ENCODE results near the gene GUK1.

The GUK1 gene, protein sequence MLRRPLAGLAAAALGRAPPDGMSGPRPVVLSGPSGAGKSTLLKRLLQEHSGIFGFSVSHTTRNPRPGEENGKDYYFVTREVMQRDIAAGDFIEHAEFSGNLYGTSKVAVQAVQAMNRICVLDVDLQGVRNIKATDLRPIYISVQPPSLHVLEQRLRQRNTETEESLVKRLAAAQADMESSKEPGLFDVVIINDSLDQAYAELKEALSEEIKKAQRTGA

DNA sequence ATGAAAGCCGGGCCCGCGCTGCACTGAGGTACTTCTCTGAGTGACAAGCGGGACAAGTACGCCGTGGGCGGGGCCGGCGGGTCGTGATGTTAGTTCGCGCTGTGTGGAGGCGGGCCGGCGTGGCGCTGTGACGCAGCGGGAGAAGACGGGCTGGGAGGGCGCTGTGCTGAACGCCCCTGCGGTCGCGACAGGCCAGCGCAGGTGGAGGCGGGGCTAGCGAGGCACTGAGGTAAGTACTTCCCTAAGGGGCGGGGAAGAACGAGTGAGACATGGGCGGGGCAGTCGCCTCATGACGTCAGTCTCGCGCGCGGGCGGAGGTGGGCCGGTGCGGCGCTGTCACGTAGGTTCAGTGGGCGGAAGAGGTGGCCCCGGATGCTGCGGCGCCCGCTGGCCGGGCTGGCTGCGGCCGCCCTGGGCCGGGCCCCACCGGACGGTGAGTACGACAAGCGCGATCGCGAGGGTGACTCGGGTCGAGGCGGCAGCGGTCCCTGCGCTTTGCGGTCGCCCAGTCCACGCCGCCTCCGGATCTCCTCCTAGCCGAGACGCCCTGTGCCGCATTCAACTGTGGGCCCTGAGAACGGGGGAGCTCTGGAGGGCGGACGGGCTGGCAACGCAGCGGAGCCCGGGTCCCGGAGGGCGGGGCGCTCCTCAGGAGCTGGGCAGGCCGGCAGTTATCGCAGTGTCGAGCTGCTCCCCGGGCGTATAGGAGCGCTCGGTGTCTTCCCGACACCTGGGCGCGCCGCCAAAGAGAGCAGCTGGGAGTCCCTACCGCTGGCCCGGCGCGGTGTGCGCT, at the start of gene GUK1:
Gene GUK1, plus strand, starts transcription at position 349 of the 793 bp plus-strand sequence. Its CDS starts 24 bp downstream, at position 373.
- peak; percentile 99 for DNase-seq

DNA sequence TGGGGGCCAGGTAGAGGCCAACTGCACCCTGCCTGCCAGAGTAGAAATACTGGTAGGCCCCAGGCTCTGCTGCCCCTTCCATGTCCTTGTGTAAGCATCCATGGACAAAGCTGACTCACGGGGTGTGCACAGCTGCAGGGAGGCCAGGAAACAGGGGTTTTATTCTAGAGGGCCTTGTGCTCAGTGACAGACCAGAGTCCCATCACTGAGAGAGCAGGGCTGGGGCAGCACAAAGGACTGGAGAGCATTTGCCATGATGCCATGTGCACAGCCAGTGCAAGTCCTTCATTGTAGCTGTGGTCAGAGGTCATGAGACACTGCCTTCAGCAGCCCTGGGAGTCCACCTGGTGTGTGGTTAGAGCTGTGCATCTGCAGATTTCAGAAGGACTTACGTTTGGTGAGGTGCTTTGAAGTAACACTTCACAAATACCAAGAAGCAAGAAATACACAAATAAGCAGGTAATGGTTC, 49.4 kb upstream of the GUK1 start:
- no peak for DNase-seq

DNA sequence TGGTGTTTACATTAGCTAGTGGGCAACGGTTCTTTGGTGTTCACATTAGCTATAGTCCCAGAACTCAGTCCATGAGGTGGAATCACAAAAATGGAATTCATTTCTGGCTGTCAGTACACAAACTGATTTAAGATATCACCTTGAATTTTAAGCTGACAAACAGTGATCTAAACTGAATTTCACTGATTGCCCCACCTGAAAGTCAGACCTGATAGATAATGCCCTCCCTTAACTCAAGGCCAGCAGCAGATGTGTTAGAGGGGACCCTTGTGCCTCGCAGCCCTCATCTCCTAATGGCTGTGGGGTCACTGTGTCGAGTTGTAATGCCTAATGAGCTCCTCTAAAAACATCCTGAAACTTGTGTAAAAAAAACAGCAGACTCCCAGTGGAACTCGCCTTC, 49.0 kb upstream of the GUK1 start:
- no peak for DNase-seq

DNA sequence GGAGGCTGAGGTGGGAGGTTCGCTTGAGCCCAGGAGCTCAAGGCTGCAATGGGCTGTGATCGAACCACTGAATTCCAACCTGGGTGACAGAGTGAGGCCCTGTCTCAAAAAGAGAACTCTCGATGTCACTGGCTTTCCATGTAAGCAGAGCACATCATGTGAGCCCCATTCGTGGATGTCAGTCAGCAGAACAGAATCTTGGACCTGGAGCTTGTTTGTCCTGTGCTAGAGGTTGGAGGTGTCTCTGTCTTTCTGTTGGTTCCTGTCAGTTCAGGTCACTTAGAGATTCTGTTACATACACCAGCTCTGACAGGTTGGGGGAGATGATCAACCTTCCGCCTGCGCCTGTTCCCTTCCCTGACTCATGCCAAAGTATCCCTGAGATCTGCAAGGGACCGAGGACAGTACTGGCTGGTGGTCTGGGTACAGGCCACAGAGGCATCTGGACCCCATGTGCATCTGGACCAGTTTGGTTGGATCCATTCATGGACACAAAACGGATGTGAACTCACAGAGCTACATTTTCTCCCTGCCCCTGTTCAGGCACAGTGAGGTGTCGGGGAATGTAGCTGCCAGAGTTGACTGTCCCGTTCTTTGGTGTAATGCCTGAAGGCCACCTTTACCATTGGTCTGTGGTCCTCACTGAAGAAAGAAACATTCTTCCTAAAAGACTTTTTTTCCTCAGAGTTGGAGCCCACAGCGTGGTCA, 47.6 kb upstream of the GUK1 start:
- no peak for DNase-seq

- no peak for DNase-seq
These were observed 46.8 kb upstream of the GUK1 start for GRCh38 chr1:228093050-228093906.

DNA sequence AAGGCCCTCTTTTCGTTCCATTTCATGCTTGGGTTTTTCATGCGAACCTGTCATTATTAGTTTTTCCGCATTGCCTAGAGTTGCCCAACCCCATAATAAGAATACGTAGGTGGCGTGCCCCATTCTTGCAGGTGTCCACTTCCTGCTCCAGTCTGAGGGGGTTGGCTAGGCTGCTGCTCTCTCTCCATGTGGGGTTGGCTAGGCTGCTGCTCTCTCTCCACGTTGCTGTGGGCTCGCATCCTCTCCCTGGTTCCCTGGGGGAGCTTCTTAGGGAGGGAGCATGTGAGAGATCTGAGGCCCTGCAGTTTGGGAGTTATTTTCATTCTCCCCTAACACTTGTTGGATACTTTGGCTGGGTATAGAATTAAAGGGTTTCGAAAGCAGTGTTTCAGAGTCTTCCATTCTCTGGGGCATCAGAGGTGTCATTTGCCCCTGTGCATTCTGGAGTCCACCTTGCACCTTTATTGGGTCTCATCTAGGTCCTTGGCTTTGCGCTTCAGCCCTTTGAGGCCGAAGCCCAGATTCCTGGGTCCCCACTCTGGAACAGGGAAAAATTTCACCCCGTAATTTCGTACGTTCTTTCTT, 45.6 kb upstream of the GUK1 start:
- no peak for DNase-seq

DNA sequence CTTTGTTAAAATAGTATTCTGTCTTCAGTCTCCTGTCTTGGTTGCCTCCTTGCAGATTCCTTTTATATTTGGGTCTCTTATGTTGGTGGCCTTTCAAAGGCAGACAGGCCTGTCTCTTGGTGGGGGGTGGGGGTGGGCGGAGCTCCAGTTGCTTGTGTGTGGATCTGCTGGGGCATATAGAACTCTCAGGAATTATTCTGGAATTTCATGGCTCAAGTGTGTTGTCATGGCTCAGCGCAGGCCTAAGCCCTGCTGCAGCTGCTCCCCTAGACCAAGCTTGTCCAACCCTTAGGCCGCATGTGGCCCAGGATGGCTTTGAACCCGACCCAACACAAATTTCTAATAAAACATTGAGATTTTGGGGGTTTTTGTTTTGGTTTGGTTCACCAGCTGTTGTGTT, 44.9 kb upstream of the GUK1 start:
- DNase-seq = no peak

- DNase-seq = no peak
These were observed 44.1 kb upstream of the GUK1 start for GRCh38 chr1:228095938-228096337.

DNA sequence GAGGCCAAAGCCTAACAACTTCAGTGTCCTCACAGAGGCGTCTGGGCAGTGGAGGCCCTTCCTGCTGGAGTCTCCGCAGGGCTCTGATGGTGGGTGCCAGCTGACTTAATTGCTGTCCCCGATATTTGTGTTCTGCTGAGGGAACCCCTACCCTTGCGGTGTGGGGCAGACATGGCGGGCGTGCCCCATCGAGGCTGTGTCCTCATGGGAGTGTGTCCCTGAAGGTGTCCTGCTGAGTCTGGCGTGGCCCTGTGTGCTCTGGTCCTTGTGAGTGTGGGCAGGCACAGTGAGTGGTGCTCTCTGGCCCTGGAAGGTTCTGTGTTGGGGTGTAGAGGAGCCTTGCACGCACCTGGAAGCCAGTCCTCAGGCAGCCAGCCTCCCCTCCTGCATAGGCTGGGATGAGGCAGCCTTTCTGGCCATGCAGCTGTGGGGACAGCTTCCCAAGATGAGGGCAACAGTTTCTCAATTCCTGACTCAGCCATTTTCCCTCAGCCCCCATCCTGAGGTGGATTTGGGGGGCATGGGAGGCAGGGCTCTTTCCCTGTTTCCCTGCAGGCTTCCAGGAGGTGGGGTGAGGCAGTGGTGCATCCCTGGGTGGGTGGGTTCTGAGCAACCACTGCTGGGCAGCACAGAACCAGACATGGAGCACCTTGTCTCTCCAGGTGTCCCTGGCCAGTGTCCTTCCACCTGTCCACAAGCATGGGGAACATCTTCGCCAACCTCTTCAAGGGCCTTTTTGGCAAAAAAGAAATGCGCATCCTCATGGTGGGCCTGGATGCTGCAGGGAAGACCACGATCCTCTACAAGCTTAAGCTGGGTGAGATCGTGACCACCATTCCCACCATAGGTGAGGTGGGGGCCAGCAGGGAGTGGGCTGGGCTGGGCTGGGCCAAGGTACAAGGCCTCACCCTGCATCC, 43.4 kb upstream of the GUK1 start:
- no peak for DNase-seq

- no peak for DNase-seq
These were observed 42.6 kb upstream of the GUK1 start for GRCh38 chr1:228097333-228098081.

DNA sequence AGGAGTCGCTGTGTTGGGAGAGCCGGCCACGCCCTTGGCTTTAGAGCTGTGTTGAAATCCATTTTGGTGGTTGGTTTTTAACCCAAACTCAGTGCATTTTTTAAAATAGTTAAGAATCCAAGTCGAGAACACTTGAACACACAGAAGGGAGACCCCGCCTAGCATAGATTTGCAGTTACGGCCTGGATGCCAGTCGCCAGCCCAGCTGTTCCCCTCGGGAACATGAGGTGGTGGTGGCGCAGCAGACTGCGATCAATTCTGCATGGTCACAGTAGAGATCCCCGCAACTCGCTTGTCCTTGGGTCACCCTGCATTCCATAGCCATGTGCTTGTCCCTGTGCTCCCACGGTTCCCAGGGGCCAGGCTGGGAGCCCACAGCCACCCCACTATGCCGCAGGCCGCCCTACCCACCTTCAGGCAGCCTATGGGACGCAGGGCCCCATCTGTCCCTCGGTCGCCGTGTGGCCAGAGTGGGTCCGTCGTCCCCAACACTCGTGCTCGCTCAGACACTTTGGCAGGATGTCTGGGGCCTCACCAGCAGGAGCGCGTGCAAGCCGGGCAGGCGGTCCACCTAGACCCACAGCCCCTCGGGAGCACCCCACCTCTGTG, 41.7 kb upstream of the GUK1 start:
- no peak for DNase-seq

DNA sequence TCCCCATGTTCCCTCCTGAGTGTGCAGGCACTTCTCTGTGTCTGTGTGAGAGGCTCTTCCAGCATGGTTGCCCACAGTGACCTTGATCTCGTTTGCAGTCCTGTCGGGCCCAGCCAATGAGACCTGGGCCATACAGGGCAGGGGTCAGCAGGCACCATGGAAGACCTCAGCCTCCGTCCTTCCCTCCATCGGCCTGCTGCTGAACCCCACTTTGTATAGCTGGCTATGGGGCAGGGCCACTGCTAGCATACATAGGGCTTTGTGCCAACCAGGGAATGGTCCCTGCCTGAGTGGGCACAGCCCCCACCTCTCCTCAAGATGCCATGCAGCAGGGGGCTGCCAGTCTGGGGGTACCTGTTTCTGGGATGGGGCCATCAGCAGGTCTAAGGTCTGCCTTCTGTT, 40.7 kb upstream of the GUK1 start:
- no peak for DNase-seq

GRCh38 chr1:228100822-228101613, 39.1 kb upstream of the GUK1 start:
- DNase-seq = no peak

DNA sequence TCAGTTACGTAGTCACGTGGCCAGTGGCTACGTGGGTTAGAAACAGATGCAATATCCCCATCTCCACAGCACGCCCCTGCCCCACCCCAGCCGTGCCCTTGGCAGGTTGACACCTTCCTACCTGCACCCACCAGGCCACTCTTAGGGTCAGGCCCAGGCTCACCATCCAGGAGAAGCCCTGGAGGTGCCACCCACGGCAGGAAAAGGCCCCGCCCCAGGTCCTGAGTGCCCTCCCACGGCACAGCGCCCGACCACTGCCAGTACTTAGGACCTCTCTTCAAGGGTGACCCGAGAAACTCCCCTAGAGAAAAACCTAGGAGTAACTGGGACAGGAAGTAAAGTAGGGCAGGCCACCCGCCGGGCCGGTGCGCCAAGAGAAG, 38.5 kb upstream of the GUK1 start:
- DNase-seq = no peak

DNA sequence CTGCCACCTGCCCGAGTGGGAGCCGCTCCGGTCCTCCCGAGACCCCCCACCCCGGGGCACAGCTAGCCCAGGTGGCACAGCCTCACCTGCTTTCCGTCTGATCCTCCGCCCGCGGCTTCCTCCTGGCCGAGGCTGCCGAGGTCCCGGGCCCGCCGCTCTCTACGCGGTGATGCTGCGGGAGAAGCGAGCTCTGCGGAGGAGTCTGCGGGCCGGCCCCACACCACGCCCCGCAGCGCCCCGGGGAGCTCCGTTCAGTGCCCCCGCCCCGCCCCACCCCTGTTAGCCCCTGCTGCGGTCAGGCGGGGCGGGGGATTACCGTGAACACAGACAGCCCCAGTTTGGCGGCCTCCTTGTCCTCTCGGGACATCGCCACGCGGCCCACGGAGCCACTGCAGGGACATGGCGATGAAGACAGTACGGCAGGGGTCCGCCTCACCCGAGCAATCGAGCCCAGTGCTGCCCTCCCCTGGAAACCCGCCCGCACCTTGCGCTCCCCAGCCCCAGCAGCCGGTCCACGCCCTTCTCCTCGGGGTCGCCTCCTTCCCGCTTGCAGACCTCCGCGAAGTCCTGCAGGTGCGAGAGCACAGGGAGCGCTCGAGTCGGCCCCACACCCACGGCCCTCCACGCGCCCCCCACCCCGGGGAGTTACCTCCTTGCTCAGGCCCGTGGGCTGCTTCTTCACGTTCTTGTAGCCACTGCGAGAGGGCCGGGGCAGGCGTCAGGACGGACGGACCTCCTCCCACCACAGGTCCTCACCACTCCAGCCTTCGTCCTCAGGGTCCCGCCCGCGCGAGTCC, 37.9 kb upstream of the GUK1 start:
- DNase-seq = peak; percentile 54

GRCh38 chr1:228102791-228103620, 37.1 kb upstream of the GUK1 start, which contains the start of gene C1orf35:
Gene C1orf35 (minus strand): TSS chr1:228103325. CDS start chr1:228103227, 98 bp downstream.
- peak; percentile 94 for DNase-seq

- DNase-seq = no peak
These were observed 35.4 kb upstream of the GUK1 start for GRCh38 chr1:228104526-228105269.
